LNCAP (cell line): ENCODE measurements around the gene SPTB.

Experiments
- CTCF ChIP-seq: fragments of 450-650 bp; IDR thresholded peaks from 2 replicates; pipeline ENCODE4 v1.5.1; 2017; ENCODE audit warnings: mild to moderate bottlenecking

Gene SPTB

GRCh38 chr14:64773577-64773976 lies 106.1 kb downstream of the SPTB start:
- TF ChIP-seq CTCF, result no peak

GRCh38 chr14:64773046-64773445 lies 106.7 kb downstream of the SPTB start:
- no peak for TF ChIP-seq CTCF

- 0 out of 2 replicates have a peak, but pooled peaks have one; percentile 33 for TF ChIP-seq CTCF
Measured at GRCh38 chr14:64772397-64772950, 107.2 kb downstream of the SPTB start.

GRCh38 chr14:64771161-64771560 lies 108.5 kb downstream of the SPTB start:
- no peak for TF ChIP-seq CTCF

GRCh38 chr14:64770751-64771150 lies 109.0 kb downstream of the SPTB start:
- no peak for TF ChIP-seq CTCF

GRCh38 chr14:64769096-64770020 lies 110.3 kb downstream of the SPTB start:
- no peak for TF ChIP-seq CTCF

GRCh38 chr14:64768401-64769095 lies 111.2 kb downstream of the SPTB start:
- TF ChIP-seq CTCF, result no peak
